Measurements from ENCODE around the gene MARCHF10.

MARCHF10 gene

GRCh38 chr17:62725791-62726249, 82.3 kb downstream of the MARCHF10 start:
- DNase-seq (ENCODE audit: low spot score): no peak
- TF ChIP-seq, protein P1, sequence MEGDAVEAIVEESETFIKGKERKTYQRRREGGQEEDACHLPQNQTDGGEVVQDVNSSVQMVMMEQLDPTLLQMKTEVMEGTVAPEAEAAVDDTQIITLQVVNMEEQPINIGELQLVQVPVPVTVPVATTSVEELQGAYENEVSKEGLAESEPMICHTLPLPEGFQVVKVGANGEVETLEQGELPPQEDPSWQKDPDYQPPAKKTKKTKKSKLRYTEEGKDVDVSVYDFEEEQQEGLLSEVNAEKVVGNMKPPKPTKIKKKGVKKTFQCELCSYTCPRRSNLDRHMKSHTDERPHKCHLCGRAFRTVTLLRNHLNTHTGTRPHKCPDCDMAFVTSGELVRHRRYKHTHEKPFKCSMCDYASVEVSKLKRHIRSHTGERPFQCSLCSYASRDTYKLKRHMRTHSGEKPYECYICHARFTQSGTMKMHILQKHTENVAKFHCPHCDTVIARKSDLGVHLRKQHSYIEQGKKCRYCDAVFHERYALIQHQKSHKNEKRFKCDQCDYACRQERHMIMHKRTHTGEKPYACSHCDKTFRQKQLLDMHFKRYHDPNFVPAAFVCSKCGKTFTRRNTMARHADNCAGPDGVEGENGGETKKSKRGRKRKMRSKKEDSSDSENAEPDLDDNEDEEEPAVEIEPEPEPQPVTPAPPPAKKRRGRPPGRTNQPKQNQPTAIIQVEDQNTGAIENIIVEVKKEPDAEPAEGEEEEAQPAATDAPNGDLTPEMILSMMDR (IDR thresholded peaks at IDR 0.05): no peak
- H3K27ac ChIP-seq: no peak overlapping the region

DNA sequence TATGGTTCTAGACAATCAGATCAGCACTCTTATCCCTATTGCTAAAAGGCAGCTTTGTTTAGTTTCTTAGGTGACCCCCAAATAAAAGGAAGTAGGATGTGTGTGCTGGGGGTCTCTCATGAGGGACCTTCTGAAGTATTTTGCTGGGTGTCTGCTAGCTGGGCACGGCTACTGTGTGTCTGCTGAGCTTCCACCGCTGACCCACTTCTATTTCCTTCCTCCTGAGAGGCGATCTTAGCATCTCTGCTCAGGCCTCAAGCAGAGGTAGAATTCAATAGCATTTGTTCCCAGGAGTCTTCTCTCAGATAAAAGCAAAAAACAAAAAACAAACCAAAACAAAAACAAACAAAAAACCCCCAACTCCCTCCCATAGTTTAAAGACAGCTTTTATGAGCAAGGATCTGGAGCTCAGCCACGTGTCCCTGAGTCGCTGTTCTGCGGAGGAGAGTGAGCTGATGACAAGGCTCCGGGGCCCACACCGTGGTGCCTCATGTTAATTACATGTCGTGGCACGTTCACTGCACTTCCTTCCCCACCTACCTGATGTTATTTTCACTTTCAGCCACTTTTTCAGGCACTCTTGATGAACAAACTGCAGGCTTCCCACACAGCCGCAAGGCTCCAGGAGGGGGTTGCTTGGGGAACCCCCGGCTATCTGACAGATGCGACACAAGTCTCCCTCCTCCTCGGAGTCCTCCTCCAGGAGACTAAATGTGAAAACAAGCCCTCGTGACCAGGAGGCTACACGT, 83.5 kb downstream of the MARCHF10 start:
- H3K27ac ChIP-seq: no peak overlapping the region

More at GRCh38 chr17:62725791-62726249, 82.3 kb downstream of the MARCHF10 start:
- no peak overlapping the region for H3K4me3 ChIP-seq

GRCh38 chr17:62723842-62724241, 84.3 kb downstream of the MARCHF10 start:
- H3K27ac ChIP-seq: no peak overlapping the region
- TF ChIP-seq, protein P1 (IDR thresholded peaks at IDR 0.05): no peak
- H3K4me3 ChIP-seq: no peak overlapping the region
- no peak for DNase-seq (ENCODE audit: low spot score)

More for the DNA sequence above, 83.5 kb downstream of the MARCHF10 start:
- TF ChIP-seq, protein P1 (IDR thresholded peaks at IDR 0.05): no peak
- no peak overlapping the region for H3K4me3 ChIP-seq
- DNase-seq (ENCODE audit: low spot score): no peak

GRCh38 chr17:62722625-62723024, 85.5 kb downstream of the MARCHF10 start:
- no peak for DNase-seq (ENCODE audit: low spot score)
- no peak overlapping the region for H3K27ac ChIP-seq
- no peak overlapping the region for H3K4me3 ChIP-seq
- TF ChIP-seq, protein P1 (IDR thresholded peaks at IDR 0.05): no peak

GRCh38 chr17:62720126-62720850, 87.8 kb downstream of the MARCHF10 start:
- DNase-seq (ENCODE audit: low spot score): no peak
- TF ChIP-seq, protein P1 (IDR thresholded peaks at IDR 0.05): no peak
- no peak overlapping the region for H3K4me3 ChIP-seq
- H3K27ac ChIP-seq: no peak overlapping the region

GRCh38 chr17:62719586-62719985, 88.5 kb downstream of the MARCHF10 start:
- H3K4me3 ChIP-seq: no peak overlapping the region
- DNase-seq (ENCODE audit: low spot score): no peak
- TF ChIP-seq, protein P1 (IDR thresholded peaks at IDR 0.05): no peak
- H3K27ac ChIP-seq: no peak overlapping the region
